ENCODE measurements around the gene IL17C. TPM values are rescaled to one million over a fixed set of nuclear protein-coding genes. Genes with fewer than 3 reads are reported as not detected.

The IL17C gene
- total RNA-seq, 2 experiments from 2014 or later, result 0.18 TPM; not detected in 1

- ATAC-seq, result peak; percentile 82
- Mint-ChIP-seq H3K4me3 (no peak overlapping the region), H3K36me3 (ENCODE audit: low read depth) (peaks cover 24% of the 10 kb centered on the region)
Observed at GRCh38 chr16:88619859-88620815, 18.2 kb upstream of the IL17C start.

GRCh38 chr16:88622125-88622524 is 16.2 kb upstream of the IL17C start:
- Mint-ChIP-seq H3K36me3 (ENCODE audit: low read depth) (peaks cover 37% of the 10 kb centered on the region), H3K9me3 (ENCODE audit: low read depth) (no peaks in the 10 kb centered on the region), H3K4me3 (no peak overlapping the region), H3K27ac (no peak overlapping the region), H3K4me1 (peaks cover 24% of the 10 kb centered on the region), H3K27me3 (no peaks in the 10 kb centered on the region)
- CTCF ChIA-PET, result no interaction called here
- POLR2A ChIA-PET, result no interaction called here
- no peak for DNase-seq
- no peak for ATAC-seq
- intact Hi-C loops (cut with DNase I, micrococcal nuclease), result loop anchor here in 1 of 2 experiments (5.0 kb wide), 1 partner anchor 40 kb away; no protein-coding TSS in a partner anchor

More at GRCh38 chr16:88619859-88620815, 18.2 kb upstream of the IL17C start:
- POLR2A ChIA-PET, result interaction anchor here (0.6 to 0.7 kb wide), 2 partner anchors 28 to 170 kb away, joined by 3 to 5 read pairs; no protein-coding TSS in a partner anchor
- peak; percentile 62 for DNase-seq
- H3K27ac Mint-ChIP-seq, result peak overlapping the region; percentile 67
- no peaks in the 10 kb centered on the region for H3K27me3 Mint-ChIP-seq
- H3K9me3 Mint-ChIP-seq (ENCODE audit: low read depth), result no peaks in the 10 kb centered on the region
- intact Hi-C loops (cut with DNase I, micrococcal nuclease), result loop anchor here (1.0 to 5.0 kb wide), 2 partner anchors 28 to 38 kb away; no protein-coding TSS in a partner anchor
- CTCF ChIA-PET, result interaction anchor here (0.9 to 2.1 kb wide), 4 partner anchors 11 to 84 kb away, joined by 3 to 7 read pairs (median 4); partner anchors contain the start of gene ZC3H18
- H3K4me1 Mint-ChIP-seq, result peaks cover 20% of the 10 kb centered on the region

- peaks cover 39% of the 10 kb centered on the region for H3K36me3 Mint-ChIP-seq (ENCODE audit: low read depth)
- no peak for ATAC-seq
- ChIA-PET CTCF (no interaction called here), POLR2A (interaction anchor here (0.6 kb wide), 1 partner anchor 10 kb away, joined by 4 read pairs; no protein-coding TSS in a partner anchor)
- no peak overlapping the region for H3K27ac Mint-ChIP-seq
- no peak for DNase-seq
- H3K4me3 Mint-ChIP-seq, result no peak overlapping the region
- intact Hi-C loops (cut with DNase I, micrococcal nuclease), result loop anchor here in 1 of 2 experiments (5.0 kb wide), 1 partner anchor 41 kb away; no protein-coding TSS in a partner anchor
- H3K9me3 Mint-ChIP-seq (ENCODE audit: low read depth), result no peaks in the 10 kb centered on the region
- H3K4me1 Mint-ChIP-seq, result peaks cover 24% of the 10 kb centered on the region
- no peaks in the 10 kb centered on the region for H3K27me3 Mint-ChIP-seq
Observed at GRCh38 chr16:88622866-88623265, 15.5 kb upstream of the IL17C start.

- intact Hi-C loops (cut with DNase I, micrococcal nuclease), result loop anchor here in 1 of 2 experiments (5.0 kb wide), 1 partner anchor 42 kb away; no protein-coding TSS in a partner anchor
- POLR2A ChIA-PET, result no interaction called here
- Mint-ChIP-seq H3K4me1 (peaks cover 22% of the 10 kb centered on the region), H3K27me3 (no peaks in the 10 kb centered on the region), H3K4me3 (no peak overlapping the region), H3K9me3 (ENCODE audit: low read depth) (no peaks in the 10 kb centered on the region), H3K27ac (no peak overlapping the region), H3K36me3 (ENCODE audit: low read depth) (peaks cover 37% of the 10 kb centered on the region)
- DNase-seq (no peak), ATAC-seq (no peak)
- CTCF ChIA-PET, result no interaction called here
Observed at GRCh38 chr16:88623858-88624257, 14.5 kb upstream of the IL17C start.

GRCh38 chr16:88624481-88624880 is 13.9 kb upstream of the IL17C start:
- H3K27ac Mint-ChIP-seq, result no peak overlapping the region
- DNase-seq (no peak), ATAC-seq (no peak)
- CTCF ChIA-PET, result no interaction called here
- peaks cover 18% of the 10 kb centered on the region for H3K4me1 Mint-ChIP-seq
- peaks cover 43% of the 10 kb centered on the region for H3K36me3 Mint-ChIP-seq (ENCODE audit: low read depth)
- POLR2A ChIA-PET, result no interaction called here
- intact Hi-C loops (cut with DNase I, micrococcal nuclease), result loop anchor here in 1 of 2 experiments (5.0 kb wide), 1 partner anchor 42 kb away; no protein-coding TSS in a partner anchor
- no peak overlapping the region for H3K4me3 Mint-ChIP-seq
- no peaks in the 10 kb centered on the region for H3K9me3 Mint-ChIP-seq (ENCODE audit: low read depth)
- H3K27me3 Mint-ChIP-seq, result no peaks in the 10 kb centered on the region

- CTCF ChIA-PET, result interaction anchor here (1.9 kb wide), 1 partner anchor 8 kb away, joined by 11 read pairs; no protein-coding TSS in a partner anchor
Observed at GRCh38 chr16:88624977-88625576, 13.3 kb upstream of the IL17C start.

GRCh38 chr16:88626646-88627045 is 11.7 kb upstream of the IL17C start:
- intact Hi-C loops (cut with DNase I, micrococcal nuclease), result no loop called here
- Mint-ChIP-seq H3K27me3 (no peaks in the 10 kb centered on the region), H3K9me3 (ENCODE audit: low read depth) (no peaks in the 10 kb centered on the region), H3K4me3 (no peak overlapping the region), H3K4me1 (peaks cover 7% of the 10 kb centered on the region), H3K36me3 (ENCODE audit: low read depth) (peaks cover 48% of the 10 kb centered on the region), H3K27ac (no peak overlapping the region)
- CTCF ChIA-PET, result interaction anchor here (0.6 to 1.9 kb wide), 2 partner anchors 10 to 74 kb away, joined by 5 to 11 read pairs; no protein-coding TSS in a partner anchor
- POLR2A ChIA-PET, result no interaction called here
- ATAC-seq, result no peak
- no peak for DNase-seq

More at GRCh38 chr16:88624977-88625576, 13.3 kb upstream of the IL17C start:
- peaks cover 43% of the 10 kb centered on the region for H3K36me3 Mint-ChIP-seq (ENCODE audit: low read depth)
- POLR2A ChIA-PET, result no interaction called here
- peaks cover 12% of the 10 kb centered on the region for H3K4me1 Mint-ChIP-seq
- H3K9me3 Mint-ChIP-seq (ENCODE audit: low read depth), result no peaks in the 10 kb centered on the region
- ATAC-seq (peak; percentile 40), DNase-seq (peak; percentile 37)
- H3K4me3 Mint-ChIP-seq, result no peak overlapping the region
- no peak overlapping the region for H3K27ac Mint-ChIP-seq
- intact Hi-C loops (cut with DNase I, micrococcal nuclease), result loop anchor here in 1 of 2 experiments (5.0 kb wide), 1 partner anchor 43 kb away; no protein-coding TSS in a partner anchor
- no peaks in the 10 kb centered on the region for H3K27me3 Mint-ChIP-seq

GRCh38 chr16:88627531-88628411 is 10.6 kb upstream of the IL17C start:
- Mint-ChIP-seq H3K27me3 (no peaks in the 10 kb centered on the region), H3K27ac (no peak overlapping the region), H3K4me3 (no peak overlapping the region), H3K36me3 (ENCODE audit: low read depth) (peaks cover 46% of the 10 kb centered on the region), H3K9me3 (ENCODE audit: low read depth) (no peaks in the 10 kb centered on the region), H3K4me1 (peaks cover 10% of the 10 kb centered on the region)
- ATAC-seq (no peak), DNase-seq (no peak)
- intact Hi-C loops (cut with DNase I, micrococcal nuclease), result no loop called here
- ChIA-PET POLR2A (no interaction called here), CTCF (interaction anchor here (0.8 kb wide), 1 partner anchor 45 kb away, joined by 3 read pairs; no protein-coding TSS in a partner anchor)

GRCh38 chr16:88628512-88628974 is 9.8 kb upstream of the IL17C start:
- intact Hi-C loops (cut with DNase I, micrococcal nuclease), result no loop called here
- peaks cover 41% of the 10 kb centered on the region for H3K36me3 Mint-ChIP-seq (ENCODE audit: low read depth)
- no peak for ATAC-seq
- H3K4me3 Mint-ChIP-seq, result no peak overlapping the region
- no peaks in the 10 kb centered on the region for H3K27me3 Mint-ChIP-seq
- peak; percentile 45 for DNase-seq
- no peak overlapping the region for H3K27ac Mint-ChIP-seq
- H3K4me1 Mint-ChIP-seq, result peaks cover 13% of the 10 kb centered on the region
- ChIA-PET POLR2A (no interaction called here), CTCF (no interaction called here)
- H3K9me3 Mint-ChIP-seq (ENCODE audit: low read depth), result no peaks in the 10 kb centered on the region

GRCh38 chr16:88629835-88630234 is 8.5 kb upstream of the IL17C start:
- intact Hi-C loops (cut with DNase I, micrococcal nuclease), result loop anchor here in 1 of 2 experiments (10.0 kb wide), 1 partner anchor 155 kb away; the partner anchor contains the start of gene PIEZO1
- no peak overlapping the region for H3K27ac Mint-ChIP-seq
- ATAC-seq (no peak), DNase-seq (no peak)
- ChIA-PET POLR2A (no interaction called here), CTCF (no interaction called here)
- H3K9me3 Mint-ChIP-seq (ENCODE audit: low read depth), result no peaks in the 10 kb centered on the region
- no peaks in the 10 kb centered on the region for H3K27me3 Mint-ChIP-seq
- H3K36me3 Mint-ChIP-seq (ENCODE audit: low read depth), result peaks cover 37% of the 10 kb centered on the region
- H3K4me3 Mint-ChIP-seq, result no peak overlapping the region
- peaks cover 18% of the 10 kb centered on the region for H3K4me1 Mint-ChIP-seq
